Muscle of arm (tissue), 12 donors: ENCODE measurements around the gene EIF2AK2. TPM values are rescaled to one million over a fixed set of nuclear protein-coding genes. Genes with fewer than 3 reads are reported as not detected.

Source experiments
- polyA plus RNA-seq, 12 donors: library from polyadenylated mRNA; unstranded; fragments of 120-200 nt; gene quantifications; one replicate each; pipeline ENCODE4 v1.2.1, GENCODE V29; 2013; ENCODE audit not compliant: insufficient read length in 12 of 12

The EIF2AK2 gene
- polyA plus RNA-seq, 12 donors, result 20.1 to 39.2 (median 26.6) TPM; not detected in 1

Other genes with a start within 250 kb of the EIF2AK2 start
- gene STRN, start 190.4 kb downstream of the EIF2AK2 start, polyA plus RNA-seq, result 10 to 100 TPM in 11 of 12 donors, not detected in 1; 19.1 to 27.7 (median 24.1) TPM
- 10 to 100 TPM in 11 of 12 donors, not detected in 1; 12.1 to 20.3 (median 15.9) TPM for gene HEATR5B, start 72.6 kb downstream of the EIF2AK2 start, polyA plus RNA-seq
- 10 to 100 TPM in 4 of 12 donors, 1 to 10 TPM in 7, not detected in 1; 6.2 to 12.2 (median 9.9) TPM for gene GPATCH11, start 72.5 kb downstream of the EIF2AK2 start, polyA plus RNA-seq
- not detected for gene SULT6B1, start 31.7 kb upstream of the EIF2AK2 start, polyA plus RNA-seq
- 100 to 1,000 TPM in 1 of 12 donors, 10 to 100 TPM in 11; 35.5 to 166 (median 42.8) TPM for gene CEBPZOS, start 39.5 kb upstream of the EIF2AK2 start, polyA plus RNA-seq
- 10 to 100 TPM in 11 of 12 donors, not detected in 1; 37.6 to 71.1 (median 42.7) TPM for gene CEBPZ, start 74.6 kb upstream of the EIF2AK2 start, polyA plus RNA-seq
- gene NDUFAF7, start 74.7 kb upstream of the EIF2AK2 start, polyA plus RNA-seq, result 10 to 100 TPM in 11 of 12 donors, not detected in 1; 11.2 to 26.1 (median 18.9) TPM
- gene PRKD3, start 167.9 kb upstream of the EIF2AK2 start, polyA plus RNA-seq, result 10 to 100 TPM in 11 of 12 donors, not detected in 1; 26.6 to 38.6 (median 33.9) TPM
- gene QPCT, start 187.7 kb upstream of the EIF2AK2 start, polyA plus RNA-seq, result 10 to 100 TPM in 3 of 12 donors, 1 to 10 TPM in 8, not detected in 1; 6.2 to 21.5 (median 9.2) TPM